Upper lobe of right lung (tissue), 1 donor: Measurements from ENCODE around the gene BCL11A. TPM values are rescaled to one million over a fixed set of nuclear protein-coding genes. Genes with fewer than 3 reads are reported as not detected.
A peak's percentile ranks its signal among the peaks of the same experiment; 100 is the strongest.

Experiments used
- ATAC-seq: fragments of 200-7000 bp; cut with Tn5 transposase; one replicate; pipeline ENCODE4 v1.9.1; 2020; ENCODE audit warnings: mild to moderate bottlenecking, moderate library complexity
- DNase-seq: peaks from one replicate; pipeline ENCODE4 v3.0.0-alpha.2; 2020
- H3K27ac ChIP-seq: fragments of 200-600 bp; one replicate; pipeline ENCODE4 v1.8.0; 2022
- H3K27me3 ChIP-seq: fragments of 200-600 bp; one replicate; pipeline ENCODE4 v1.8.0; 2022; ENCODE audit warnings: mild to moderate bottlenecking
- H3K36me3 ChIP-seq: fragments of 200-600 bp; one replicate; pipeline ENCODE4 v1.8.0; 2022
- H3K4me1 ChIP-seq: fragments of 200-600 bp; one replicate; pipeline ENCODE4 v1.8.0; 2022
- H3K4me3 ChIP-seq: fragments of 200-600 bp; one replicate; pipeline ENCODE4 v1.8.0; 2022; ENCODE audit warnings: mild to moderate bottlenecking
- H3K9me3 ChIP-seq: fragments of 200-600 bp; one replicate; pipeline ENCODE4 v1.8.0; 2022
- CTCF ChIP-seq: fragments of 200-600 bp; IDR thresholded peaks from one replicate; pipeline ENCODE4 v1.8.0; 2022; ENCODE audit warnings: antibody characterized with exemption
- intact Hi-C: fragments of 100-400 bp; cut with DNase I; formaldehyde crosslinking; loops from one replicate; pipeline ENCODE4 v1.11.0; 2022
- total RNA-seq: library from RNA; stranded (reverse); fragmentation: NEBNext Ultra II Directional; extraction: Animal tissue kit (Norgen Biotek cat#: 25700); gene quantifications from one replicate; pipeline ENCODE4 v1.2.1, GENCODE V29; 2021
- donor health status: DM: no; HTN: yes; CAD: no; lungs with severe emphysema.

BCL11A gene
- total RNA-seq, 1 donor from 2014 or later = 10.3 TPM

GRCh38 chr2:60567919-60568768 lies 14.7 kb upstream of the BCL11A start:
- H3K27me3 ChIP-seq = peaks cover 80% of the 10 kb centered on the region
- ATAC-seq = no peak
- intact Hi-C loops = no loop called here
- H3K9me3 ChIP-seq = no peaks in the 10 kb centered on the region
- TF ChIP-seq CTCF = no peak
- peaks cover 8% of the 10 kb centered on the region for H3K4me1 ChIP-seq
- no peaks in the 10 kb centered on the region for H3K36me3 ChIP-seq
- H3K4me3 ChIP-seq = no peak overlapping the region
- no peak for DNase-seq
- H3K27ac ChIP-seq = no peak overlapping the region

GRCh38 chr2:60567096-60567495 lies 13.6 kb upstream of the BCL11A start:
- intact Hi-C loops = no loop called here
- Histone ChIP-seq H3K4me1 (peaks cover 8% of the 10 kb centered on the region), H3K4me3 (no peak overlapping the region), H3K9me3 (no peaks in the 10 kb centered on the region), H3K27me3 (peaks cover 75% of the 10 kb centered on the region), H3K27ac (no peak overlapping the region), H3K36me3 (no peaks in the 10 kb centered on the region)
- DNase-seq (no peak), ATAC-seq (no peak)
- no peak for TF ChIP-seq CTCF

GRCh38 chr2:60565472-60565871 lies 12.0 kb upstream of the BCL11A start:
- Histone ChIP-seq H3K27ac (no peak overlapping the region), H3K27me3 (peaks cover 66% of the 10 kb centered on the region), H3K4me3 (no peak overlapping the region), H3K4me1 (peaks cover 8% of the 10 kb centered on the region), H3K36me3 (no peaks in the 10 kb centered on the region), H3K9me3 (no peaks in the 10 kb centered on the region)
- ATAC-seq = no peak
- intact Hi-C loops = no loop called here
- no peak for TF ChIP-seq CTCF
- DNase-seq = no peak

- Histone ChIP-seq H3K4me3 (no peak overlapping the region), H3K4me1 (peaks cover 6% of the 10 kb centered on the region), H3K27me3 (peaks cover 52% of the 10 kb centered on the region), H3K27ac (no peak overlapping the region), H3K9me3 (no peaks in the 10 kb centered on the region), H3K36me3 (no peaks in the 10 kb centered on the region)
- peak; percentile 49 for TF ChIP-seq CTCF
- intact Hi-C loops = no loop called here
- no peak for DNase-seq
- ATAC-seq = peak; percentile 84
These were observed 7.5 kb upstream of the BCL11A start for GRCh38 chr2:60560734-60561644.

GRCh38 chr2:60559880-60560279 lies 6.4 kb upstream of the BCL11A start:
- H3K36me3 ChIP-seq = no peaks in the 10 kb centered on the region
- no peak overlapping the region for H3K27ac ChIP-seq
- H3K4me3 ChIP-seq = no peak overlapping the region
- ATAC-seq (no peak), DNase-seq (no peak)
- TF ChIP-seq CTCF = no peak
- peaks cover 54% of the 10 kb centered on the region for H3K27me3 ChIP-seq
- H3K4me1 ChIP-seq = peaks cover 16% of the 10 kb centered on the region
- intact Hi-C loops = loop anchor here (5.0 kb wide), 1 partner anchor 322 kb away; the partner anchor contains the start of gene REL
- H3K9me3 ChIP-seq = no peaks in the 10 kb centered on the region
